T-helper 9 cell (primary cell): ENCODE results near the gene FAM187B.
"Not testable (repeated sequence)": the region's sequence is repeated elsewhere in the genome, so short reads cannot be mapped to it uniquely, and the experiment has no call there.

ENCODE experiments used
- DNase-seq: peaks from one replicate; pipeline ENCODE4 v3.0.0-alpha.2; 2020

The FAM187B gene

GRCh38 chr19:35232912-35233311 lies 4.4 kb upstream of the FAM187B start:
- no peak for DNase-seq

GRCh38 chr19:35231956-35232645 lies 3.6 kb upstream of the FAM187B start:
- no peak for DNase-seq

GRCh38 chr19:35229601-35230000 lies 1.1 kb upstream of the FAM187B start:
- no peak for DNase-seq

- no peak for DNase-seq
Measured at GRCh38 chr19:35226748-35227147, 1.8 kb downstream of the FAM187B start.

GRCh38 chr19:35225951-35226350 lies 2.6 kb downstream of the FAM187B start:
- no peak for DNase-seq

- DNase-seq, result no peak
Measured at GRCh38 chr19:35224681-35225571, 3.6 kb downstream of the FAM187B start.

GRCh38 chr19:35223862-35224505 lies 4.6 kb downstream of the FAM187B start:
- DNase-seq, result no peak

- no peak for DNase-seq
Measured at GRCh38 chr19:35223084-35223790, 5.3 kb downstream of the FAM187B start.

- DNase-seq, result no peak
Measured at GRCh38 chr19:35222373-35223015, 6.0 kb downstream of the FAM187B start.

- not testable (repeated sequence) for DNase-seq
Measured at GRCh38 chr19:35220973-35221590, 7.5 kb downstream of the FAM187B start.

- no peak for DNase-seq
Measured at GRCh38 chr19:35220315-35220921, 8.1 kb downstream of the FAM187B start.

- no peak for DNase-seq
Measured at GRCh38 chr19:35219008-35219407, 9.5 kb downstream of the FAM187B start.

- DNase-seq, result no peak
Measured at GRCh38 chr19:35217649-35217990, 10.9 kb downstream of the FAM187B start.

- DNase-seq, result no peak
Measured at GRCh38 chr19:35216833-35217648, 11.5 kb downstream of the FAM187B start.

GRCh38 chr19:35216016-35216832 lies 12.3 kb downstream of the FAM187B start:
- DNase-seq, result no peak

- DNase-seq, result no peak
Measured at GRCh38 chr19:35214766-35215422, 13.6 kb downstream of the FAM187B start.

GRCh38 chr19:35213663-35214632 lies 14.6 kb downstream of the FAM187B start:
- peak; percentile 63 for DNase-seq

GRCh38 chr19:35212241-35212640 lies 16.3 kb downstream of the FAM187B start:
- no peak for DNase-seq
